HG03457 (cell line): ENCODE measurements around the gene SRP68.

ENCODE experiments used
- ATAC-seq: cut with Tn5 transposase; IDR thresholded peaks from one replicate; pipeline ENCODE4 v1.9.1; 2021; ENCODE audit warnings: moderate number of reproducible peaks; ENCODE audit not compliant: unreplicated experiment

SRP68 gene

DNA sequence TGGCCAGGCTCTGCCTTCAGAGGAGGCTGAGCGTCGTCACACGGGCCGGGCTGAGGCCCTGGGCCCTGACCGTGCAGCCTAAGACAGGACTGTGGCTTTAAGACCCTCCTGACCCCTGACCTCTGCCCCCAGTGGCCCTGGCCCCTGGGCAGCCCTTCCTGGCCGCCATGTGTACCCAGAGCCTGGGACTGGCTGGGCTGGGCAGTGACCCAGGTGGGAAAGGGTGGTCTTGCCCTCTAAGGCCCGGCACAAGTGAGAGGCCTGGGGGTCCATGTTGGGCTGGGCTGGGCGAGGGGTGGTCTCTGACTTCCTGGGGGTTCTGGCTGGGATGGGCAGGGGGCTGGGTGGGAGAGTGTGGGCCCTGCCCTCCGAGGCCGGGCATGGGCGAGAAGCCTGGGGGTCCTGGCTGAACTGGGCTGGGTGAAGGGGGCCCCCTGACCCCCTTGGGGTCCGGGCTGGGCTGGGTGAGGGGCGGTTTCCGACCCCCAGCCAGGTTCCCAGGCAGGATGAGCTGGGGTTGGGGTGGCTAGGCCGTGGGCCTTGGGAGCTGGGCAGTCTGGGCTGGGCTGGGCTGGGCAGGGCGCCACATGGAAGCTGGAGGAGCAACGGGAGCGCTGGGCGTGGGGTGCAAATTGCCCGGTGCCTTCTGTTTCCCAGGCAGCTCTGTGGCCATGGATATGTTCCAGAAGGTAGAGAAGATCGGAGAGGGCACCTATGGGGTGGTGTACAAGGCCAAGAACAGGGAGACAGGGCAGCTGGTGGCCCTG is 71.4 kb downstream of the SRP68 start, which contains the start of gene CDK3:
CDK3 (plus strand) TSS at position 101 of the 767 bp plus-strand sequence; CDS start at position 672, 571 bp downstream.
- no peak for ATAC-seq

DNA sequence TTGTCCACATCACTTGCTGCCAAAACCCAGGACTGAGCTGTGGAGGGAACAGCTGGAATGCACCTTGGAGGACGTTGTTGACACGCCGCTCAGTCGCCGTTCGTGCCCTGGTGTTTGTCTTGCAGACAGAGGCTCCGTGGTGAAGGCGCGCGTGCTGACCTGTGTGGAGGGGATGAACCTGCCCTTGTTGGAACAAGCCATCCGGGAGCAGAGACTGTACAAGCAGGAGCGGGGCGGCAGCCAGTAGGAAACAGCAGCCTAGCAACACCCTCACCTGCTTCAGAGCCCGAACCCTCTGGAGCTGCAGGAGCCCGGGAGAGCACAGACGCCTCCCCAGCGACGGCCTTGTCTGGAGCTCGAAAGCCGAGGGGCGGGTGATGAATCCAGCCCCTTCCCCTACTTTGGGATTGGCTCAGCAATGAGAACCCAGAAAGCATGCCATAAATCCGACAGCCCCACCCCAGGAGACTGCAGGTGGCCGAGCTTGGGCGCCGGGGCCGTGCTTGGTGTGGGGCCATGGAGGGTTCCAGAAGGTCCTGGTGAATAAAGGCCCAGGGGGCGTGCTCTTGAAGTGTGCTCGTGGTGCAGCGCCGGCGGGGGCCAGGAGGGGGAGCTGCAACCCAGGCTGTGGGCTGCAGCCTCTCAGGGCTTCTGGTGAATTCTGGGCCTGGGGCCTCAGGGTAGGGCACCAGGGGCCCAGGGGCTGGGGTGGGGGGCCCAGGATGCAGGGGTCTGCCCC is 72.1 kb downstream of the SRP68 start:
- no peak for ATAC-seq

DNA sequence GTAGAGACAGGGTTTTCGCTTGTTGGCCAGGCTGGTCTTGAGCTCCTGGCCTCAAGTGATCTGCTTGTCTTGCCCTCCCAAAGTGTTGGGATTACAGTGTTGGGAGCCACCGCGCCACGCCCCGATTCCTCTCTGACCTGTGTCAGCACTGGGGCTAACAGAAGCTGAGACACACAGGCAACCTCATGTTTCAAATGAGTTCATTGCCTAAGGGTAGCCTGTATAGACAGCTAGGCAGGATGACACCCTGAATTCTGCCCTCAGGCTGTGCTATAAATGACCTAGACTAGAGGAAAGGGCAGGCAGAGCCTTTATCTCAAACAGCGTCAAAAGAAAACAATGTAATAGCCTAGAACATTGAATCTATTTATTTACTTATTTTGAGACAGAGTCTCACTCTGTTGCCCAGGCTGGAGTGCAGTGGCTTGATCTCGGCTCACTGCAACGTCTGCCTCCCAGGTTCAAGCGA is 74.0 kb downstream of the SRP68 start:
- no peak for ATAC-seq

DNA sequence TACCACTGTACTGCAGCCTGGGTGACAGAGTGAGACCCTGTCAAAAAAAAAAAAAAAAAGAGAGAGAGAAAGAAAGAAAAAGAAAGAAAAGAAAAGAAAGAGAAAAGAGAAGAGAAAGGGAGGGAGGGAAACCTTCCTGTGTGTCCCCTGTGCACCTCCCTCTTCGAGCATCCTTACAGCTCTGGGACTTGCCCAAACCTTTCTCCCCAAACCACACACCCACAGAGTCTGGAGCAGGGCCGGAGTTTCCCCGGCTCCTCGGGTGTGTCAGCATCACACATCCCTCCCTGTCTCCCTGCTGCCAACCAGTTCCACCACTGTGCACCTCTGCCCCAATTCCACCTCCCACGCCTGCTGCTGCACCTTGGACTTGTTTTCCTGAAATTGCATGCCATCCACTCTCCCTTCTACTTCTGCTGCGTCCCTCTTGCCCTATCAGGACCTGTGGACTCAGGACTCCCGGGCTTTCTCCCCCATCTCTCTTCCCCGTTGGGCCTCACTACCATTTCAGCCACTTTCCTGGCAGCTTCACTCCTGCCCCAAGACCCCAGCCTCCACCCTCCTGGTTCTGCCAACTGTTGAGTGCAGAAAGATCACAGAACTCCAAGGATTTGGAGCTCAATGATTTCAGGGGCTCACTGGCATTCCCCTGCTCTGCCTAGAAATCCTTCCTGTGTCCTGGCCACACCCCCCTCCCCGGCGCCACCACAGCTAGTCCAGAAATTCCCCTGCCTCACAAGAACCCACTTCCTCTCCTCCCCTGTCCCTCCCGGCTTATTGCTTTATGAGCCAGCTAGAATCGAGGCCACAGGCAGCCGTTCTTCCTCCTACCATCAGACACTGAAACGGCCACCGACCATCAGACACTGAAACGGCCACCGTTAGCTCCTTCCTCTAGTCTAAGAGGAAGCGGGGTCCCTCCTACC is 75.4 kb downstream of the SRP68 start:
- ATAC-seq: no peak

DNA sequence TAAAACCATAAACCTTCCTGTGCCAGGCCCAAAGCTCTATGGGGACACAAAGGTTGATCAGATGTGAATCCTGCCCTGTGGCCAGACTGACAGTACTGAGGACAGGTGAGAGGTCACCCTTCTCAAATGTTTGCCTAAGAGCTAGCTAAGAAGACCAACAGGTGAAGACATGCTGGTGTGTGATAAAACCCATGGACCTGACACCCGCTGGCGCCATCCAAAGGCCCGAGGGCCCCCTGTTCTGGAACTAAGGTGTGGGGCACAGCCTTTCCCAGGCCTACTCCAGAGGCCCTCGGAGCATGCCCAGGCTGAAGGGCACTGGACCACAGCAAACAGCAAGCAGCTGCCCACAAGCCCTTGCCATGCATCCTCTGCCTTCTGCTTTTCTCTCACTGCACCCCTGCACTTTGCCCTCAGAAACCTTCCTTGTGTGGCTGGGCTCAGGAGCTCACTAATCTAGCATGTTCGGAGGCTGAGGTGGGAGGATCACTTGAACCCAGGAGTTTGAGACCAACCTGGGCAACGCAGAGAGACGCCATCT is 76.9 kb downstream of the SRP68 start:
- ATAC-seq: no peak

DNA sequence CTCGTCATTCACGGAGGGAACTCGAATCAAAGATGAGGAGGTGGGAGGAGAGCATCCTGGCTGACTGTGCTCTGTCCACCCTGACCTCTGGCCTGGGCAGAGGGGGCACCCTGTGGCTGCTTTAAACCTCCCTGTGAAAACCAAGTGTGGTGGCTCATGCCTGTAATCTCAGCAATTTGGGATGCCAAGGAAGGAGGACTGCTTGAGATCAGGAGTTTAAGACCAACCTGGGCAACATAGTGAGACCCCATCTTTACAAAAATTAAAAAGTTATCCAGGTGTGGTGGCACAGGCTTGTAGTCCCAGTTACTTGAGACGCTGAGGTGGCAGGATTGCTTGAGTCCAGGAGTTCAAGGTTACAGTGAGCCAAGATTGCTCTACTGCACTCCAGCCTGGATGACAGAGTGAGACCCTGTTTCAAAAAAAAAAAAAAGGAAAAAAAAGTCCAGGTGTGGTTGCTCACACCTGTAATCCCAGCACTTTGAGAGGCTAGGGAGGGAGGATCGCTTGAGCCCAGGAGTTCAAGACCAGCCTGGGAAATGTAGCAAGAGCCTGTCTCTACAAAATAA is 77.4 kb downstream of the SRP68 start:
- no peak for ATAC-seq

DNA sequence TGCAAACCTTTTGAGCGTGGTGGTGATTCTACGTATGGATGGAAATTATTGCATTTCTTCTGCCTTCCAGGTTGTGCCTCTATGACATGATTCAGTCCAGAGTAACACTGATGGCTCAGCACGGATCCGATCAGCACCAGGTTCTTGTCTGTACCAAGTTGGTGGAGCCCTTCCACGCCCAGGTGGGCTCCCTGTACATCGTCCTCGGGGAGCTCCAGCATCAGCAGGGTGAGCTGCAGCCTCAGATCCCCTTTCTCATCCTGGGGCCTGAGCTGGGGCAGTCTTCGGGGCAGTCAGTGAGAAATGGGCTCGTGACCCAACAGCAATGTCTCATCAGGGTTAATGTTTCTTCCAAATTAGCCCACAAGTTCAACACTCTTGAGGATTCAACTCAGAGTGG is 80.9 kb downstream of the SRP68 start:
- ATAC-seq: no peak
